Suppressor macrophage (primary cell): ENCODE results near the gene IBTK.
"Not testable (repeated sequence)": the region's sequence is repeated elsewhere in the genome, so short reads cannot be mapped to it uniquely, and the experiment has no call there.

ENCODE experiments used
- DNase-seq, 4 experiments: peaks; one replicate each; pipeline ENCODE4 v3.0.0-alpha.2; 2020 to 2022

Gene IBTK

GRCh38 chr6:82172594-82172993 is 75.0 kb downstream of the IBTK start:
- DNase-seq = no peak

GRCh38 chr6:82169138-82169876 is 78.2 kb downstream of the IBTK start:
- DNase-seq = no peak

GRCh38 chr6:82166493-82166892 is 81.1 kb downstream of the IBTK start:
- no peak for DNase-seq

GRCh38 chr6:82160255-82160990 is 87.1 kb downstream of the IBTK start:
- no peak for DNase-seq

DNA sequence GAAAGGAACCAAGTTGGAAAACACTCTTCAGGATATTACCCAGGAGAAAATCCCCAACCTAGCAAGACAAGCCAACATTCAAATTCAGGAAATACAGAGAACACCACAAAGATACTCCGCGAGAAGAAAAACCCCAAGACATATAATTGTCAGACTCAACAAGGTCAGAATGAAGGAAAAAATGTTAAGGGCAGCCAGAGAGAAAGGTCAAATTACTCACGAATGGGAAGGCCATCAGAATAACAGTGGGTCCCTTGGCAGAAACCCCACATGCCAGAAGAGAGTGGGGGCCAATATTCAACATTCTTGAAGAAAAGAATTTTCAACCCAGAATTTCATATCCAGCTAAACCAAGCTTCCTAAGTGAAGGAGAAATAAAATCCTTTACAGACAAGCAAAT is 94.8 kb downstream of the IBTK start:
- DNase-seq = not testable (repeated sequence)

GRCh38 chr6:82151147-82151546 is 96.4 kb downstream of the IBTK start:
- DNase-seq = not testable (repeated sequence)

GRCh38 chr6:82145926-82146452 is 101.6 kb downstream of the IBTK start:
- DNase-seq = no peak

- no peak for DNase-seq
Observed at GRCh38 chr6:82144852-82145340, 102.6 kb downstream of the IBTK start.

DNA sequence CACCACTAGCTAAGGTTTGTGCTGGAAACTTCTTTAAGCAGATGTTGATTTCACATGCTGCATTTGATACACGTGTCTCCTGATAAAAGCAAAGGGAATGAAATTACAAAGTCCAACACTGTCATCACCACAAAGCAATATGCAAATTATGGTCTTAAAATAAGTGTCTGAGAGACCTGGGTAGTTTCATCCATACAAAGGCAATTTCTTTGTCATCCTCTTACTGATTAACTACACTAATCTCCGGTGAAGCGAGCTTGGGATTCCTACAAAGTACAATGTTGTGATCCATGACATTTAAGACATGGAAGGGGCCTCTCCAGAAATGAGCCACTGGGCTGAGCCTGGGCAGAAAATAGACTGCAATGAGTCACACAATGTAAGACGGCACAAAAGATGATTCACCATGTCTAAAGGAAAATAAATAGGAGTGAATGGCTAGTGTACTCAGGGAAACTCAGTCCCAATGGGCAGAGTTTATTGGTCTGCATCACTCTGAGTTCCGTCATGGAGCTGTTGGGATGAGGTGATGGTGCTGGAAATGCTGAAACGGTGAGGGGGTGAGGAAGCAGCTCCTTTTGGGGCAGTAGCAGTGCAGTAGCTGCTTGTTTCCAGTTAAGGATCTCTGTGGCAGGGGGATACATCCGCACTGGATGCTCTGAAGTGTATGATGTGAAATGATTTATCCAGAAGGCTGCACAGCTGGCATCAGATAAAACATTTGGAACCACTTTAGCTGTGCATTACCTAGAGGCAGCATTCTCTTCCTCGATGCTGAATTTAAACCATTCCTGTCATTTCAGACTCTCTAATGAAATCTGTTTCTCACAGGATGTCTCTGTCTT is 103.3 kb downstream of the IBTK start:
- no peak for DNase-seq

DNA sequence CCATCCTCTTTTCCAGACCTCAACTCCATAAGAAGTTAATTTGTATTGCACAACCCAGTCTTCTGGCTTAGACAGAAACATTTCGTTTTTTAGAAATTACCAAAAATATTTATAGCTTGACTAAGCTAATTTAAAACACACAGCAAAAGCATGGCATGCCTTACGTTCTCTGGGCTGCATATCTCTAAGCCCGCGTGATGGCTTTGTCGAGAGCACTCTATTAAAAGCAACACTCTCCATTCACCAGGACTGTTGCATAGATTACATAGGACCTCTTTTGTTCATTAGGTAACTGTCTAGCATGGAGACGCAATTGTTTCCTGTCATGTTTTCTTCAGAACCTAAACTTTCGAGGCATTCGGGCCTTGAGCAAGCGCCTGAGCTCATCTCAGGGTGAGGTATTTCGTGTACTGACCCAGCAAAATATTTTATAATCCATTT is 104.5 kb downstream of the IBTK start:
- DNase-seq = no peak

GRCh38 chr6:82142524-82142923 is 105.0 kb downstream of the IBTK start:
- no peak for DNase-seq

- no peak for DNase-seq
Observed at GRCh38 chr6:82138075-82138791, 109.3 kb downstream of the IBTK start.

- no peak for DNase-seq
Observed at GRCh38 chr6:82131441-82131840, 116.1 kb downstream of the IBTK start.

DNA sequence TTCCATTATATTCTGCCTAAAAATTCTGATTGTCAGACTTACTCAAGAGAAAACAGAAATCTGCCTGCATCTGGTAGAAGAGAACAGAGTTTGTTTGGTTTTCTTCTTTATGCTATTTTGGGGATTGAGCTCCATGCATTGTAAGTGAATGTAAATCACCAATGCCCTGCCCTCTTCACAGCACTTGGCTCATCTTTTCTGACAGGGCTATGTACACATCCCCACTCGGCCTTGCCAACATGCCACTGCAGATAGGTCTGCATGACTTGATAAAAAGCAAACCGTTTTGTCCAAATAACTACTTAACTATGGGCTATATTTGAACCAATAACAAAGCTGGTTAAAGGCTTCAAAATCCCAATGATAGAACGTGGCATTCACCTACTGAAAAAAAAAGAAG is 117.7 kb downstream of the IBTK start:
- DNase-seq = no peak

- not testable (repeated sequence) for DNase-seq
Observed at GRCh38 chr6:82128973-82129372, 118.6 kb downstream of the IBTK start.

- no peak for DNase-seq
Observed at GRCh38 chr6:82123632-82124031, 123.9 kb downstream of the IBTK start.
